Dedifferentiated amniotic fluid mesenchymal stem cell (primary cell): ENCODE measurements around the gene GALNT11.
"Not testable (repeated sequence)": the region's sequence is repeated elsewhere in the genome, so short reads cannot be mapped to it uniquely, and the experiment has no call there.

Source experiments
- DNase-seq: peaks from one replicate; pipeline ENCODE4 v3.0.0-alpha.2; 2016; ENCODE audit errors: extremely low spot score

Gene GALNT11

GRCh38 chr7:152075379-152075778 lies 49.9 kb downstream of the GALNT11 start:
- not testable (repeated sequence) for DNase-seq

GRCh38 chr7:152076324-152076821 lies 50.9 kb downstream of the GALNT11 start:
- DNase-seq: no peak

- no peak for DNase-seq
Observed at GRCh38 chr7:152076940-152077933, 51.8 kb downstream of the GALNT11 start.

DNA sequence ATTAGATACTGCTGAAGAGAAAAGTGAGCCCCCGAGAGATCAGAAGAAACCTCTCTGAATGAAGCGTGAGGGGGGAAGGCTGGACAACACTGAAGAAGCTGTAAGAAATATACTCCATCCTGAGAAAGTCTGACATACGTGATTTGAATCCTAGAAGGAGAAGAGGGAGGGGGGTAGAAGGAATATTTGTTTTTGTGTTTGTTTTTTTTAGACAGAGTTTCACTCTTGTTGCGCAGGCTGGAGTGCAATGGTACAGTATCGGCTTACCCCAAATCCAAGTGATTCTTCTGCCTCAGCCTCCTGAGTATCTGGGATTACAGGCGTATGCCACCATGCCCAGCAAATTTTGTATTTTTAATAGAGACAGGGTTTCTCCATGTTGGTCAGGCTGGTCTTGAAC lies 52.6 kb downstream of the GALNT11 start:
- no peak for DNase-seq

DNA sequence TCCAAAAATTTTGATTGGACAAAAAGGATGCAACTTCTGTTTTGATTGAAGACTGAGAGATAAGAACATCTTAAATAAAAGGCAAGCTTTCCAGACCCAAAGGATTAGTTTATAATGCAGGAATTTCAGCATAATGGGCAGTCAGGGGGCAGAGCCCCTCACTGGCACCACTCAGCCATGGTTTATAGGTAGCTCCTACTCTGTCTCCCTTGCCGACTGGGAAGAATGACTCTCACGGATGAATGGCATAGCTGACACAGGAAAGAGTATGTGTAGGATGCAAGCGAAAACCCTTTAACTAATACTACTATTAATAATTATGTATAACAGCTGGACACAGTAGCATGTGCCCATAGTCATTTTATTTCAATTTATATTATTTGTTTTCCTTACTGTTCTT lies 53.3 kb downstream of the GALNT11 start:
- DNase-seq: no peak

DNA sequence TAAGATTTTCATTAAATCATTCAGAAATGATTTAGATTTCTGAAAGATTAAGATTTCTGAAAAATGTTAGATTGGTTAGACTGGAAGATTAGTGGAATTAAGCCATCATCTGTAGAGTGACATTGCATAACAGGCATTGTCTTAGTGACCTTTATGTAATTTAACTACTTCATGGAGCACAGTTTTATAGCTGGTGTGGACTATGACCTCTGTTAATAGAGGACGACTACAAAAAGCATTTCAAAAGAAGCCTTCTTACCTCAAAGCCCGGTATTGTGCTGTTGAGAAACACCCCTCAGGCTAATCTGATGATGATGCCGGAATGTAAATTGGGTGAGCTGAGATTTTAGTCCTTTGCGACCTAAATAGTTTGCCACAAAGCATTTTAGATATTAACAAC lies 55.6 kb downstream of the GALNT11 start:
- DNase-seq: no peak

GRCh38 chr7:152082073-152082721 lies 56.7 kb downstream of the GALNT11 start:
- DNase-seq: not testable (repeated sequence)

DNA sequence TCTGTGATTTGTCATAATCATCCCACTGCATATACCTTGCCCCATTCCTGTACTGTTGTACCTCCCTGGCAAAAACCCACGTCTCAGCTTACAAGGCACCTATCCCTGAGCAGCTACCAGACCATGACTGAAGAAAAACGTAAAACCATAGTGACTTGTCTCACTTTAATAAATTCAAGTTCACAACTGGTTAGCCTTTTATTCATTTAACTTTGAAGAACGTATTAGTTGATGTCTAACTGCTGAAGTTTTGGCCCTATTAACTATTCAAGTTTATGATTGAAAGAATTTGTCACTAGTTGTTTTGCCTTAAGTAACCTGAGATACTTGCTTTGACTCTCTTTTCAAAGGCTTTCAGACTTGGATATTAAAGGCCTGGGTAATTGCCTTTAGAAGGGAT lies 59.7 kb downstream of the GALNT11 start:
- no peak for DNase-seq

GRCh38 chr7:152086513-152086912 lies 61.0 kb downstream of the GALNT11 start:
- no peak for DNase-seq

DNA sequence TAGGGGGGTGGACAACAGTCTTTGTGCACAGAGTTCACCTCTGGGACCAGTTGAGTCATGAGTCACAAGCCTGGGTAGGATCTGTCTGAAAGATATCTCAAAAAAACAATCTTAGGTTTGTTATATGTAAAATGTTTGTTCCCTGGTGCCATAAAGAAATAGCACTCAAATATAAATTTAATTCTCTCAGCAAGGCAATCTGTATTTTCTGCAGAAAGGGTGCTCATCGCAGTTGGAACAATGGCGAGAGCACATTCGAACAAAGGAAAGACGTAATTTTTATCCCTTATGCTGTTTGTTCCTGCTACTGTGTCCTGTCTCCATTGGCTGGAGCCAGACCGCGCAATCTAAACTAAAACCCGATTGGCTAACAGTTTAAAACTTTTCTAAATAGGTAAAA lies 63.7 kb downstream of the GALNT11 start:
- DNase-seq: no peak

GRCh38 chr7:152090747-152091146 lies 65.3 kb downstream of the GALNT11 start:
- DNase-seq: no peak

- no peak for DNase-seq
Observed at GRCh38 chr7:152093717-152094116, 68.2 kb downstream of the GALNT11 start.

- no peak for DNase-seq
Observed at GRCh38 chr7:152095771-152096170, 70.3 kb downstream of the GALNT11 start.

DNA sequence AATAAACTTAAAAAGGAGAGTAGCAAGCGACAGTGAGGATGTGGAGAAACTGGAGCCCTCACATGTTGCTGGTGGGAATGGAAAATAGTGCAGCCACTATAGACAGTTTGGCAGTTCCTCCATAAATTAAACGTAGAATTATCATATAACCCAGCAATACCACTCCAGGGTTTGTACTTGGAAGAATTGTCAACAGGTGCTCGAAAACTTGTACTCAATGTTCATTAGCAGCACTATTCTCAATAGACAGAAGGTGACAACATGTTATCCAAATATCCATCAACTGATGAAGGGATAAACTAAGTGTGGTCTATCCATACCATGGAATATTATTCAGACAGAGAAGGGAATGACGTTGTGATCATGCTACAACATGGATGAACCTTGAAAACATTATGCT lies 71.9 kb downstream of the GALNT11 start:
- no peak for DNase-seq

DNA sequence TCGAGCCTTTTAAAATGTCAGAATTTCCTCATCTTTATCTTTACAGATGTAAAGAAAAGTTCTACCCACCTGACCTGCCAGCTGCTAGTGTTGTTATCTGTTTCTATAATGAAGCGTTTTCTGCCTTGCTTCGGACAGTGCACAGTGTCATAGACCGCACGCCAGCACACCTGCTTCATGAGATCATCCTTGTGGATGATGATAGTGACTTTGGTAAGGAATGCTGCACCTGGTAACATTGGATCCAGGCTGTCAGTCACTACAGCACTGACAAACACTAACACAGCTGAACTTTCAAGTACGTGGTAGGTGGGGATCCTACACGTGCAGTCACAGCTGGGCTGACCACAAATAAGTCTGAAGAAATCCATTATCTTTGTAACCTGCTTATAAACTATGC lies 77.6 kb downstream of the GALNT11 start:
- DNase-seq: no peak

GRCh38 chr7:152103691-152104090 lies 78.2 kb downstream of the GALNT11 start:
- no peak for DNase-seq

DNA sequence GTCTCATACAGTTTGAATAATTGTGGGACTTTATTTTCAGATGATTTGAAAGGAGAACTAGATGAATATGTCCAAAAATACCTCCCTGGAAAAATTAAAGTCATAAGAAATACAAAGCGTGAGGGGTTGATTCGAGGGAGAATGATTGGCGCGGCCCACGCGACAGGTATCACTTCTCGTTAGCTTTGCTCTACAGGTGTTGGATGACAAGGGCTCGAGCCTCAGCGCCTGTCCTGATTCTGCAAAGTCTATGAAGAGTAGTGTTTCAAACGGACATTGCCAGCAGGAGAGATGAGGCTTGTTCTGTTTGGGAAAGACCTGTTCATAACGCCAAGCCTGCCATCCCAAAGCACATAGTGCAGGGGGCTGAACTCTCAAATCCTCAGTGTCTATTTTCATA lies 79.7 kb downstream of the GALNT11 start:
- no peak for DNase-seq

DNA sequence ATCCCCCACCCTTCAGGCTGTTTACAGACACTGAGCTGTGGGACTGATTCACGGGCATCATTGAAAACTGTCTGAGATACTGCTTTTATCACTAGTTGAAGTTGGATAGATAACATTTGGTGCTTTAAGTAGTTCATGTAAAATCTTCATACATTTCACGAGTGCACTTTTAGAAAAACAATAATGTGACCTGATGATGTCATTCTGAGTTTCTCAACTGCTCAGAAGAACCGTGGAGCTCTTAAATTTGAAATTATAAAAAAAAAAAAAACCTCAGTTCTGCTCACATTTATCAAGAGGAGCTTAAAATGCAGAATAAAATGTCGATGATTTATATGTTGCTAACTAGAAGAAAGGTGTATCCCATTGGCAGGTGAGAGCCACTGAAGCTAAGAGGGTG lies 81.5 kb downstream of the GALNT11 start:
- DNase-seq: no peak

- no peak for DNase-seq
Observed at GRCh38 chr7:152107945-152108344, 82.5 kb downstream of the GALNT11 start.

- no peak for DNase-seq
Observed at GRCh38 chr7:152108359-152108758, 82.9 kb downstream of the GALNT11 start.

DNA sequence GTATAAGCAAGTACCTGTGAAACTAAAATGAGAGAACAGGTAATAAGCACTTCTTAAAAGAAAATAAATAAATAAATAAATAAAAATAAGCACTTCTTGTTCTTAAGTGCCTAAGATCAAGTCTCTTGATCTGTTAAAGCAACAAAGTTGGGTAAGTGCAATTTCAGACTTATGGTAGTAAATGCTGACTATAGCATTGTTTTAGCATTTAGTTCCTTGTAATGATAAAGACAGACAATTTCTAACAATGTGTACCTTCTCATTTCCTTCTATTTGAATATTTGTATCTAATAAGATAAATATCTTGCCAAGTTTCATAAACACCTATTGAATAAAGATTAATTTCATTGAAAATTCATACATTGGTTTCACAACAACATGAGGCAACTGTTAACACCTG lies 87.4 kb downstream of the GALNT11 start:
- DNase-seq: no peak

DNA sequence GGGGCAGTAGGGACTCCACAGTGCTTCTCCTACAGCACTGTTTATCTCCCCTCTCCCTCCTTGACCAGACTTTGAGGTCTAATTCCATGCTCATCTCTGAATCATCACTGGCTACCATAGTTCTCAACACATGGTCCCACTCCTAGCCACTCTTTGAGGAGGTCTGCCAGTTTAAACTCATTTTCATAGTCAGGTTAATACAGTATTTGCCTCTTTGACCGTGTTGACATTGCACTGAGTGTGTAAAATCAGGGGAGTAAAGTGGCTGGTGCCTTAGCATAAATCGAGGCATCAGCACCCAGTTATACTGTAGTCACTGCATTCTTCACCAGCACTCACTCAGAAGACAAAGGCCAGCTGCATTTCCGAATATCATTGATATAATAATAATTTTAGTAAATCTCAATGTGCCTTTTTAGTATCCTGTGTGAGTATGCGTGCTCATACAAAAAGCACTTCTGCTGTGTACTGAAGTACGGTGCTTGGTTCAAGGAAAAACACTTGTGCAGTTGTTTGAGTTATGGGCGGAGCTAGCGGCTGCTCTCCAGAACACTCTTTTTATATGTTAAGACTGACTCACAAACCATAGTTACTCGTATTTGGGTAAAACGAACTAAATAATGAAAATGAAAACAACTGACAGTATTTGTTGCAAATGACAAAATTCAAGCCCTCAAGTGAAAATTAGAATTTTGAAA lies 89.7 kb downstream of the GALNT11 start:
- no peak for DNase-seq
